NCI-H345 treated with DMSO at 0.1 percent for 48 hours (cell line): ENCODE results near the gene LSM14B.

Experiments
- DNase-seq: peaks from one replicate; lab custom pipeline; 2025; ENCODE audit not compliant: unreplicated experiment; lab: John Stamatoyannopoulos, UW

Gene LSM14B

DNA sequence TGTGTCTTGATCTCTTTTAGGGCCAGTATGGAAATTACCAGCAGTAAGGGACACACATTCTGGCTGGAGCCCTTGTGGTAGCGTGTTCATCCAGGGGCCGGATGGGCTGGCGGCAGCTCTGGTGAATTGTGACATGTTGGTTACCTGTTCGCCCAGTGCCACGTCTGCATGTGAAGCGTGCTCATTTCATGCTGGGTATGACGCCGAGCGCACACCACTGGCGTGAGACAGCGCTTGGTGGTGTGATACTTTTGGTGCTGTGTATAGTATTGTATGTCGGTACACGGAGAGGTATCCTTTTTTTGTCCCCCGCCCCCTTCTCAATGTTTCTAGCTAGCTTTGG lies 56.9 kb downstream of the LSM14B start:
- no peak for DNase-seq

DNA sequence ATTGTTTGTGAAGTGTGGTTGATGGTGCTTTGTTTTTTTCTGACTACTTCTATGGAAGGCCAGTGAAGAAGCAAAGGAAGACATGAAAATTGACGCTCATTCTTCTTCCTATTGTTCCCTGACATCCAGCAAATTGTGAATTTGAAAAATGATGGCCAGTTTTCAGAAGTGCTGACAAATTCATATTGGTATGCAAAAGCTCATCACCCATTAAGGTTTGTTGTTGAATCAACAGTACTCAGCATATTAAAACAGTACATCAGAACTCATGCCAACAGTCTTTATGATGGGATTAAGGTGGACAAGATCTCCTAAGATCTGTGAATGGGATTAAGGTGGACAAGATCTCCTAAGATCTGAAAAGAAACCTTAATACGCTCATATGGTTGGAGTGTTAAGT lies 59.5 kb downstream of the LSM14B start:
- no peak for DNase-seq

DNA sequence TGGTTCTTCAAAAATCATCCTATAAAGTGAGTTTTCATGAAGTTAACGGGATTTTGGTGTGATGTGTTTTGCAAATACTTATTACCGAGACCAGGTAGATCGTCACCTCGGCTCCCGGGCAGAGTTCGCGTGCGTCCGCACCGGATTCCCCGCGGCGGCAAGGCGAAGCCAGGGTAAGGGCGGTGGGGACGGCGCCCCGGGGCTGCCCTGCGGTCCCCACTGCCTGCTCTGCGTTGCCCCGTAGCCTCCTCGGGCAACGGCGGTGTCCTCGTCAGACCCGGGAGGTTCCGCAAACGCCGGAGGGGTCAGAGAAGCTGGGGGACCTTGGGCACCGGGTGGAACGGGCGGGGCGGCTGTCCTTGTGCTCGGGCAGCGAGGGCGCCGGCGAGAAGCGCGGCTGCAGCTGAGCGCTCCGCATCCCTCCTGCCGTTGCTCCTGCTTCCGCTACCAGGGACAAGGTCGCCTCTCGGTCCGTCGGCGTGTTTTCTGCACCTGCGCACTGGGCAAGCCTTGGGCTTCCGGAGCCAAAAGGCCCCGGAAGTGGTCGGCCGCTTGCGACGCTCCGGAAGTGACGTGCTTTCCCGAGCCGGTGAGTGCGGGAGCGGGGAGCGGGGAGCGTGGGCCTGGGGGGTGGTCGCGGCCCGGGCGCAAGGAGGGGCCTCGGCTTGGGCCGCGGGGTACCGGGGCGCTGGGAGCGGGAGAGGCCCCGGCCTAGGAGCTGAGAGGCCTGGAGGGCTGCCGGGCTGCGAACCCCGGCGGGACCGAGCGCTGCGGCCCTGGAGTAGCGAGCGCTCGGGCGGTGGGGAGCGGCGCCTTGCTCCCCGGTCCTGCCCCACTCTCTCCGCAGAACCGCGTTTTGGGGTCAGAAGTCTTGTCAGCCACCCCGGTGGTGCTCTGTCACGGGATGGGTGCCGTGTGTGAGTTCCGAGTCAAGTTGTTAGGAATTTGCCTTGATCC lies 60.5 kb downstream of the LSM14B start, which contains the start of gene MTG2:
MTG2 (plus strand) TSS at position 560 of the 957 bp plus-strand sequence. CDS start 10,393 bp downstream, outside the sequence.
- peak; percentile 94 for DNase-seq

DNA sequence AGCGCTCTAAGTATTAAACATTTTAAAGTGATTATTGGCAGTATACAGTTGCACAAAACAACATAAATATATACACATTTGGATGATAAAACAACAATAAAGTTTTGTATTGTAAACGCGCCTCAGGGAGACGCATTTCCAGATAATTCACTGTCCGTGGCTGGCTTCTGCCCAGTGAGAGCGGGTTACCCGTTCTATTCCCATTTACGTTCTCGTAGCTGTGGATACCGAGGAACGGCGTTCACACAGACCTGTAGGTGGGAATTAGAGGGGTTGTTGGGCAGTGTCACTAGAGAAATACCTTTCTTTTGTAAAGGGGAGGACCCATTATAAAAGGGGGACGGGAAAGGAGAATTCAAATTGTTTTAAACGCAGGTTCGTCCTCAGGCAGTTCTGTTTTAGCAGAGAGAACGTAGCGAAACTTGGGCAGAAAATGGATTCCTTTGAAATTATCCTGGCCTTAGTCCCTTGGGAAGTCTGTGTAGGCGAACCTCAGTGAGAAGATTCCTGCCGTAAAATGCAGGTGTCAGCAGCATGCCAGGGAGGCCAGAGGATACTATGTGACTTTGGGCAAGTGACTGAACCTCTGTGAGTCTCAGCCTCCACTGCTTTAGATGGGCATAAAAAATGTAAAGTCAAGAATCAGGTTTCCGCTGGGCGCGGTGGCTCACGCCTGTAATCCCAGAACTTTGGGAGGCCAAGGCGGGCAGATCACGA lies 61.3 kb downstream of the LSM14B start:
- DNase-seq, result no peak
